AG04450 (cell line): ENCODE data around the gene OR2T27. TPM values are rescaled to one million over a fixed set of nuclear protein-coding genes. Genes with fewer than 3 reads are reported as not detected.

Experiments
- CTCF ChIA-PET: fragments of 300-600, 350-600 bp; formaldehyde crosslinking; extraction: SDS; loops from one replicate; lab custom pipeline; 2022; ENCODE audit warnings: antibody characterized with exemption, inconsistent platforms; lab: Charles Lee
- POLR2A ChIA-PET: fragments of 350-600 bp; formaldehyde crosslinking; extraction: SDS; loops from one replicate; lab custom pipeline; 2021; ENCODE audit warnings: antibody characterized with exemption, inconsistent platforms; lab: Yijun Ruan, JAX
- DNase-seq: peaks from one replicate; pipeline ENCODE4 v3.0.0-alpha.2; 2011; ENCODE audit warnings: low read depth, low spot score
- H3K27ac ChIP-seq: one replicate; pipeline ENCODE4 v1.5.1; 2012; ENCODE audit warnings: low read depth, low read length, control low read depth
- H3K27me3 ChIP-seq: one replicate; pipeline ENCODE4 v1.6.0; 2012; ENCODE audit warnings: low read length; ENCODE audit not compliant: control insufficient read depth, insufficient read depth
- H3K4me3 ChIP-seq: 2 replicates; pipeline ENCODE4 v1.5.1; 2011; ENCODE audit warnings: mild to moderate bottlenecking, low read depth, low read length, control low read depth
- H3K9me3 ChIP-seq: 2 replicates; pipeline ENCODE4 v1.5.1; 2012; ENCODE audit warnings: low read length; ENCODE audit not compliant: control insufficient read depth, insufficient read depth
- polyA plus RNA-seq: library from polyadenylated mRNA; depleted of rRNA; stranded (reverse); fragments of >200 nt; gene quantifications from 2 replicates; pipeline ENCODE4 v1.2.3, GENCODE V29; 2011
- TF ChIP-seq, protein P1 (sequence below): IDR thresholded peaks from 2 replicates; pipeline ENCODE4 v1.5.1; 2011; ENCODE audit warnings: low read depth, low read length, control low read depth, inconsistent platforms

The OR2T27 gene
- polyA plus RNA-seq, 1 experiment = not detected

DNA sequence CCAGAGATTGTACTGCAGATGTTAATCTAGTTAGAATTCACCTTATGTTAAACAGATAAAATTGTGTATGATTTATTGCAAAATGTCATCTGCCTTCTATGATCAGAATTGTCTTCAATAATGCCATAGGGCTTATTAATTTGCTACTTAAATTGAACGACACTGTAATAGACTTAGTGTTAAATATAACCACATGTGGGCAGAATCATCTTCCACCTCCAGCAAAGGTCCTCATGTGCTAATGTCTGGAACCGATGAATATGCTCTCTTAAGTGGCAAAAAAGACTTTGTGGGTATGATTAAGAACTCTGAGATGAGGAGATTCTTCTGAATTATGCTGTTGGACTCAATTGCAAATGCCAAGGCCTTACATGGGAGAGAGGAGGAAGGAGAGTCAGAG, 24.8 kb downstream of the OR2T27 start:
- TF ChIP-seq, protein P1, sequence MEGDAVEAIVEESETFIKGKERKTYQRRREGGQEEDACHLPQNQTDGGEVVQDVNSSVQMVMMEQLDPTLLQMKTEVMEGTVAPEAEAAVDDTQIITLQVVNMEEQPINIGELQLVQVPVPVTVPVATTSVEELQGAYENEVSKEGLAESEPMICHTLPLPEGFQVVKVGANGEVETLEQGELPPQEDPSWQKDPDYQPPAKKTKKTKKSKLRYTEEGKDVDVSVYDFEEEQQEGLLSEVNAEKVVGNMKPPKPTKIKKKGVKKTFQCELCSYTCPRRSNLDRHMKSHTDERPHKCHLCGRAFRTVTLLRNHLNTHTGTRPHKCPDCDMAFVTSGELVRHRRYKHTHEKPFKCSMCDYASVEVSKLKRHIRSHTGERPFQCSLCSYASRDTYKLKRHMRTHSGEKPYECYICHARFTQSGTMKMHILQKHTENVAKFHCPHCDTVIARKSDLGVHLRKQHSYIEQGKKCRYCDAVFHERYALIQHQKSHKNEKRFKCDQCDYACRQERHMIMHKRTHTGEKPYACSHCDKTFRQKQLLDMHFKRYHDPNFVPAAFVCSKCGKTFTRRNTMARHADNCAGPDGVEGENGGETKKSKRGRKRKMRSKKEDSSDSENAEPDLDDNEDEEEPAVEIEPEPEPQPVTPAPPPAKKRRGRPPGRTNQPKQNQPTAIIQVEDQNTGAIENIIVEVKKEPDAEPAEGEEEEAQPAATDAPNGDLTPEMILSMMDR = no peak
- no peak for DNase-seq
- H3K27ac ChIP-seq = no peak overlapping the region
- CTCF ChIA-PET = no interaction called here
- H3K9me3 ChIP-seq = peaks cover 3% of the 10 kb centered on the region
- no peak overlapping the region for H3K4me3 ChIP-seq
- POLR2A ChIA-PET = no interaction called here
- no peaks in the 10 kb centered on the region for H3K27me3 ChIP-seq

DNA sequence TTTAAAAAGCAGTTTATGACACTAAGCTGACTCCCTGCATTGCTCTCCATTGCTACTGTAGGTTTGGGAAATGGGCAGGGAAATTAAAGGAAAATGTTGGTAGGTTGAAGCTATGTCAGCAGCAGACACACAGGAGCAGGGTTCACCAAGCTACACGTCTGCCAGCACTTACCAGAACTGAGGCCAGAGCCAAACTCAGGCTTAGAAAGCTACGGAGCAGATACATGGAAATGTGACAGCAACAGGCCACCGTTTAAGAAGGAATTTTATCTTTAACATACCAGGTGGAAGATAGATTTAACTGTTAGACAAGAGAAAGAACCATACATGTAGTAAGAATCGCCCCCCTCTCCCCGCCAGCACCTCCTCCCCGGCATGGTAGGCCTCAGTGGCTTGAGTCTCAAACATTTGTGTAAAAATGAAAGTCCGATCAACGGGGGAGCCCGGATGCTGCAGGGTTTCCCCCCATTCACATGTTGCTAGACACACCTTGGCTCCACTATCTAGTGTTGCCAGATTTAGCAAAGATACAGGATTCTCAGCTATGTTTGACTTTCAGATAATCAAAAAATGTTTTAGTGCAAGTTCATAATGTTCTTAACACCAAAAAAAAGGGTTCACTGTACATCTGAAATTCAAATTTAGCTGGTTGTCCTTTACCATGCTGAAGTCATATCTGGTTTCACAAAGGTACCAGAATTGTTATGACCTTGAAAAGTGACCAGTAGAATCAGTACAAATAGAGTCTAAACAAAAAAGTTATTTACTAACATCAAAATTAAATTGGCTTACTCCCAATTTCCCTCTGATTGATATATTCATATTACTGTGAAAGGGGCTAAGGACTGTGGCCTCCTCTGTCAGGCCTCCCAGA, 27.1 kb downstream of the OR2T27 start:
- CTCF ChIA-PET = no interaction called here
- Histone ChIP-seq H3K27ac (no peak overlapping the region), H3K9me3 (peaks cover 3% of the 10 kb centered on the region), H3K27me3 (no peaks in the 10 kb centered on the region), H3K4me3 (no peak overlapping the region)
- POLR2A ChIA-PET = no interaction called here
- DNase-seq = no peak
- TF ChIP-seq, protein P1 = no peak

DNA sequence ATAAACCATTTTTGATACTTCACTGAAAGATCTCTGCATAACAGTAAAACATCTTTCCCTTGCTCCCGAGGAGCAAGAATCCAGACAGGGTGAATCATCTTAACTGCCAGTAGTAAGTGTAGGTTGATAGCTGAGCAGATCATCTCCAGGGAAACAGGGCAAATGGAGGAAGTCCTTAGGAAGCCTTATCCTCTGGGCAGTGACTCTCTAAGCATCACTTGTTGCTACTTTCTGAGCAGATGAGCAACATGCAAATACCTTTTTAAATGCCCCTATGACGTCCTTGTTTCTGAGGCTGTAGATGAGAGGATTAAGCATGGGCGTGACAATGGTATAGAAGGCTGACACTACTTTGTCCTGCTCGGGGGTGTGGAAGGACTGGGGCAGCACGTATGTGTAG, 29.4 kb downstream of the OR2T27 start:
- Histone ChIP-seq H3K9me3 (peaks cover 3% of the 10 kb centered on the region), H3K4me3 (no peak overlapping the region), H3K27ac (no peak overlapping the region), H3K27me3 (no peaks in the 10 kb centered on the region)
- ChIA-PET POLR2A (no interaction called here), CTCF (no interaction called here)
- no peak for DNase-seq
- TF ChIP-seq, protein P1 = no peak

DNA sequence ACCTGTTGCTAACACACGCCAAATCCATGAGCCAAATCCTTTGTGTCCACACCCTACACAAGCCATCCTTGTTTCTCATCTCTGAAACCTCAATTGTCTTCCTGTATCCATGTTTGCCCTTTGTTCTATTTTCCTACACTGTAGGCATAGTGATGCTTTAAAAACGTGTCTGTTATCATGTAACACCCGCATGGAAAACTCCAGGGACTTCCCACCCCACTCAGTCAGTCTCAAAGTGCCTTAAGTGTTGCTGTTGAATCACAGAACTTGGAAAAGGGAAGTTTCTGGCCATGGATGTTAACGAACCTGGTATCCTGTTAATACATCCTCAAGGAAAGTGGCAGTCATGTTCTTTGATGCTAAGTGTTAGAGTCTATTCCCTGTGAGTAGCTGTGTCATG, 30.2 kb downstream of the OR2T27 start:
- Histone ChIP-seq H3K27me3 (no peaks in the 10 kb centered on the region), H3K9me3 (peaks cover 3% of the 10 kb centered on the region), H3K4me3 (no peak overlapping the region), H3K27ac (no peak overlapping the region)
- CTCF ChIA-PET = no interaction called here
- DNase-seq = no peak
- TF ChIP-seq, protein P1 = no peak
- POLR2A ChIA-PET = no interaction called here

DNA sequence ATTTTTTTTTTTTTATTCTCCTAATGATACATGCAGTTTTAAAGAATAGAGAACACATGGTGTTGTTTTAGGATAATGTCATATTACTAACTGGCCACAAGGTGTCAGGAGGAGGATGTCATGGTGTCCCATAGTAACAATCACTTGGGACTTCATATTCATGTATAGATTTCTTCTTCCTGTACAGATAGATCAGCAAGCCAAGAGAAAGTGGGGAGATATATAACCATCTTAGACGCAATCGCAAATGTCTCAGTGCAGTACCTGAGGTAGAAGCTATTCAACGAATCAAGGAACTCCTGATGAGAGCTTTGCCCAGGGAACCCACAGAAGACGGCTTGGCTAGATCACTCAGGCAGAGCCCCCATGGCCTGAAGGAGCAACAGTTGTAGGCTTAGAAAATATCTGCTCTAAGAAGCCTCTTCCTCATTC, 32.7 kb downstream of the OR2T27 start:
- CTCF ChIA-PET = no interaction called here
- DNase-seq = no peak
- Histone ChIP-seq H3K9me3 (no peaks in the 10 kb centered on the region), H3K4me3 (no peak overlapping the region), H3K27me3 (no peaks in the 10 kb centered on the region), H3K27ac (no peak overlapping the region)
- TF ChIP-seq, protein P1 = peak; percentile 10; the same call in 1 of the 2 replicates
- POLR2A ChIA-PET = no interaction called here
